SK-N-MC (cell line): ENCODE measurements around the gene ETF1.

Source experiments
- DNase-seq: peaks from one replicate; pipeline ENCODE4 v3.0.0-alpha.2; 2011; ENCODE audit warnings: low read depth, low spot score
- H3K27ac ChIP-seq: fragments of 200-600 bp; sonication (generic); 2 replicates; pipeline ENCODE4 v1.5.1; 2016; ENCODE audit warnings: mixed run types
- H3K36me3 ChIP-seq: fragments of 200-600 bp; sonication (generic); 2 replicates; pipeline ENCODE4 v1.6.1; 2017; ENCODE audit warnings: antibody characterized with exemption, low read length, mixed read lengths; ENCODE audit not compliant: insufficient read depth
- H3K4me3 ChIP-seq: fragments of 200-600 bp; sonication (generic); 2 replicates; pipeline ENCODE4 v1.5.1; 2016
- H3K9ac ChIP-seq: fragments of 200-600 bp; sonication (generic); 2 replicates; pipeline ENCODE4 v1.8.0; 2017; ENCODE audit warnings: mixed run types, mixed read lengths; ENCODE audit not compliant: insufficient read length
- H3K9me3 ChIP-seq: fragments of 200-600 bp; sonication (generic); 2 replicates; pipeline ENCODE4 v1.6.1; 2017; ENCODE audit warnings: low read depth, mild to moderate bottlenecking, antibody characterized with exemption, low read length, moderate library complexity, mixed read lengths
- EZH2 ChIP-seq: fragments of 200-600 bp; sonication (generic); IDR thresholded peaks from one replicate; pipeline ENCODE4 v1.6.1; 2017; ENCODE audit warnings: antibody characterized with exemption
- FOXP2 ChIP-seq: optimal IDR thresholded peaks from 2 replicates; pipeline ENCODE3; 2011; ENCODE audit warnings: mild to moderate bottlenecking, moderate library complexity; ENCODE audit not compliant: insufficient read depth; ENCODE audit errors: extremely low read length, control extremely low read depth
- POLR2AphosphoS5 ChIP-seq: IDR thresholded peaks from 2 replicates; pipeline ENCODE4 v1.6.1; 2012; ENCODE audit warnings: mild to moderate bottlenecking, low read depth, low read length, borderline replicate concordance

Gene ETF1

GRCh38 chr5:138458856-138459255 lies 84.2 kb downstream of the ETF1 start:
- Histone ChIP-seq H3K27ac (no peak overlapping the region), H3K9me3 (no peaks in the 10 kb centered on the region), H3K36me3 (no peaks in the 10 kb centered on the region), H3K9ac (no peak overlapping the region), H3K4me3 (no peak overlapping the region)
- DNase-seq = no peak
- TF ChIP-seq FOXP2 = no peak
- TF ChIP-seq EZH2 = no peak
- TF ChIP-seq POLR2AphosphoS5 = no peak

GRCh38 chr5:138458384-138458783 lies 84.7 kb downstream of the ETF1 start:
- no peak for TF ChIP-seq FOXP2
- TF ChIP-seq POLR2AphosphoS5 = no peak
- TF ChIP-seq EZH2 = no peak
- no peak overlapping the region for H3K4me3 ChIP-seq
- no peaks in the 10 kb centered on the region for H3K36me3 ChIP-seq
- no peak overlapping the region for H3K9ac ChIP-seq
- no peak for DNase-seq
- no peaks in the 10 kb centered on the region for H3K9me3 ChIP-seq
- no peak overlapping the region for H3K27ac ChIP-seq

DNA sequence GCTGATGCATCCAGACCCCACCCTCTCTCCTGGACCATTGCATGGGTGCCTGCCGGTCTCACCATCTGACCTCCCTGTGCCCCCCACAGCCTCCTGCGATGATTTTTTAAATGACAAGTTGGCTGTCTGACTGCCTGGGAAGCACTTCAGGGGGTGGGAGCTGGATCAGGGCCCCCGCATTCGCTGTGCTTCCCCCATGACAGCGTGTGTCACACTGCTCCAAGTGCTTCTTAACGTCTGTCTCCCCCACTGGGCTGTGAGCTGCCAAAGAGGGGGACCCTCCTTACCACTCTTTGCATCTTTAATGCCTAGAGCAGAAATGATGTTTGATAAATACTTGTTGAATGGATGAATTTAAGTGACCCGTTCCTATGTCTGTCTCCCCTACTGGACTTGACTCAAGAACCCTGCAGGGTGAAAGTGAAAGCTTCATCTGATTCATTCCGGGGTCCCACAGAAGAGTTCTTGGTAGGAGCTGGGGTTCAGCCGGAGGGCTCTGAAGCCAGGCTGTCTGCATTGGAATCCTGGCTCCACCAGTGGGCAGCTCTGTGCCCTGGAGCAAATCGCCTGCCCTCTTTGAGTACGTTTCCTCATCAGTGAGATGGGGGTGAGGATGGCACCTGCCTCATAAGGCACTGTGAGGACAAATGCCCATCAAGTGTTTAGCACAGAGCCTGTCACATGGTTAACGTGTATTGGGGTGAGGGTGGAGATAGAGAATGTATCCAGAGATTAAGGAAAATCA lies 85.3 kb downstream of the ETF1 start:
- H3K9me3 ChIP-seq = no peaks in the 10 kb centered on the region
- no peak overlapping the region for H3K4me3 ChIP-seq
- no peak overlapping the region for H3K9ac ChIP-seq
- H3K27ac ChIP-seq = no peak overlapping the region
- DNase-seq = no peak
- no peaks in the 10 kb centered on the region for H3K36me3 ChIP-seq
- no peak for TF ChIP-seq POLR2AphosphoS5
